Measurements from ENCODE around the gene PIPOX. TPM values are rescaled to one million over a fixed set of nuclear protein-coding genes. Genes with fewer than 3 reads are reported as not detected.

Gene PIPOX
- total and polyA plus RNA-seq, 2 donors (not counting 3 experiments of a cell fraction or from before 2014, with no cell fraction given) = 0.62 to 2.5 TPM

- Histone ChIP-seq H3K9me1 (replicated peaks; ENCODE audit: control insufficient read depth, extremely low read depth, insufficient read depth, low read length) (no peaks in the 10 kb centered on the region), H3K79me2 (ENCODE audit: control insufficient read depth, insufficient read depth, low read length) (no peaks in the 10 kb centered on the region), H3K9ac (replicated peaks; ENCODE audit: extremely low read depth, insufficient read depth, low read length) (no peak overlapping the region), H2AFZ (ENCODE audit: low read depth, low read length) (no peak overlapping the region), H3K4me3 (replicated peaks in 1 of 3; ENCODE audit: insufficient read depth in 1 of 3, low read depth in 1 of 3, low read length in 3 of 3) (no peak overlapping the region), H3K27ac (ENCODE audit: insufficient read depth, low read depth, low read length) (no peak overlapping the region), H3K4me2 (ENCODE audit: insufficient read depth, low read length) (no peak overlapping the region), H3K9me3 (replicated peaks; ENCODE audit: control insufficient read depth, insufficient read depth, low read length) (no peaks in the 10 kb centered on the region), H3K27me3 (ENCODE audit: control insufficient read depth in 2 of 2, insufficient read depth in 2 of 2, low read length in 2 of 2) (no peaks in the 10 kb centered on the region), H3K36me3 (ENCODE audit: control insufficient read depth in 2 of 2, extremely low read depth in 1 of 2, insufficient read depth in 2 of 2, low read length in 2 of 2) (peaks cover 0 to 8% of the 10 kb centered on the region in 2 experiments), H3K4me1 (ENCODE audit: control insufficient read depth, extremely low read depth, insufficient read depth, low read length) (peaks cover 3% of the 10 kb centered on the region), H4K20me1 (replicated peaks; ENCODE audit: control insufficient read depth, extremely low read depth, insufficient read depth, low read length) (no peaks in the 10 kb centered on the region)
- no peak for TF ChIP-seq JUN (IDR thresholded peaks at IDR 0.05; ENCODE audit: borderline replicate concordance, insufficient read depth, insufficient read length, low read depth)
- no peak for TF ChIP-seq EZH2 (IDR thresholded peaks at IDR 0.05; ENCODE audit: borderline replicate concordance, low read depth, low read length, severe bottlenecking)
- no peak for TF ChIP-seq FOS (IDR thresholded peaks at IDR 0.05; ENCODE audit: borderline replicate concordance, insufficient read depth, low read length)
- TF ChIP-seq MYC (IDR thresholded peaks at IDR 0.05; ENCODE audit: low read depth, low read length) = no peak
- TF ChIP-seq CTCF (IDR thresholded peaks at IDR 0.05; ENCODE audit: extremely low read depth in 1 of 2, insufficient read depth in 1 of 2, low read depth in 1 of 2, low read length in 2 of 2) = no peak
- no peak for TF ChIP-seq MAX (IDR thresholded peaks at IDR 0.05; ENCODE audit: insufficient read depth, insufficient read length)
- no peak for TF ChIP-seq POLR2AphosphoS5 (IDR thresholded peaks at IDR 0.05; ENCODE audit: insufficient read depth, low read depth, low read length)
- no peak for TF ChIP-seq GATA2 (IDR thresholded peaks at IDR 0.05; ENCODE audit: insufficient read depth, insufficient read length, low read depth, low read length)
- TF ChIP-seq POLR2A (IDR thresholded peaks at IDR 0.05; ENCODE audit: low read depth, low read length) = no peak
- BruUV-seq (replicated peaks) = no TSS peak
- ChIA-PET POLR2A (no interaction called here), CTCF (interaction anchor here (1.0 to 4.1 kb wide), 4 partner anchors 8 to 138 kb away, joined by 3 to 26 read pairs (median 4); no protein-coding TSS in a partner anchor)
- dilution Hi-C loops (cut with MboI; ENCODE audit: extremely low pct_ligation_motif_present, low sequenced_read_pairs) = no loop called here
- DNase-seq (ENCODE audit: low read depth, low spot score) = no peak
- intact Hi-C loops (cut with micrococcal nuclease) = no loop called here
- no peak for FAIRE-seq
Observed at GRCh38 chr17:29103341-29103740, 60.4 kb downstream of the PIPOX start.

Other genes with a start within 250 kb of the PIPOX start
- 30.6 and 33.7 TPM in 2 replicates for gene FAM222B, start 200.4 kb upstream of the PIPOX start, total RNA-seq
- gene FAM222B, start 200.4 kb upstream of the PIPOX start, polyA plus RNA-seq = 20.6 and 21.1 TPM in 2 replicates
- gene ERAL1, start 188.1 kb upstream of the PIPOX start, total RNA-seq = 50.3 and 58.0 TPM in 2 replicates
- 86.6 and 102 TPM in 2 replicates for gene ERAL1, start 188.1 kb upstream of the PIPOX start, polyA plus RNA-seq
- gene FLOT2, start 145.4 kb upstream of the PIPOX start, total RNA-seq = 131 and 169 TPM in 2 replicates
- gene FLOT2, start 145.4 kb upstream of the PIPOX start, polyA plus RNA-seq = 180 and 184 TPM in 2 replicates
- gene DHRS13, start 140.1 kb upstream of the PIPOX start, total RNA-seq = 5.6 and 7.2 TPM in 2 replicates
- gene DHRS13, start 140.1 kb upstream of the PIPOX start, polyA plus RNA-seq = 8.2 and 9.3 TPM in 2 replicates
- 36.4 and 44.2 TPM in 2 replicates for gene PHF12, start 91.6 kb upstream of the PIPOX start, total RNA-seq
- 24.3 and 26.6 TPM in 2 replicates for gene PHF12, start 91.6 kb upstream of the PIPOX start, polyA plus RNA-seq
- not detected in 2 replicates for gene SEZ6, start 37.1 kb upstream of the PIPOX start, total RNA-seq
- not detected in 2 replicates for gene SEZ6, start 37.1 kb upstream of the PIPOX start, polyA plus RNA-seq
- 20.6 and 28.3 TPM in 2 replicates for gene MYO18A, start 137.3 kb downstream of the PIPOX start, total RNA-seq
- 3.9 and 4.5 TPM in 2 replicates for gene MYO18A, start 137.3 kb downstream of the PIPOX start, polyA plus RNA-seq
- not detected in 2 replicates for gene CRYBA1, start 203.7 kb downstream of the PIPOX start, total RNA-seq
- gene CRYBA1, start 203.7 kb downstream of the PIPOX start, polyA plus RNA-seq = not detected in 2 replicates